Activated naive CD4-positive, alpha-beta T cell treated with Interleukin-2 at 50 U/mL for 16 hours (primary cell): ENCODE results near the gene SAA4.
"Not testable (repeated sequence)": the region's sequence is repeated elsewhere in the genome, so short reads cannot be mapped to it uniquely, and the experiment has no call there.

ENCODE experiments used
- DNase-seq: peaks from one replicate; pipeline ENCODE4 v3.0.0-alpha.2; 2020

SAA4 gene

GRCh38 chr11:18246379-18247190 is 10.0 kb upstream of the SAA4 start:
- peak; percentile 32 for DNase-seq

- DNase-seq = no peak
These were observed 8.8 kb upstream of the SAA4 start for GRCh38 chr11:18245396-18245795.

GRCh38 chr11:18243783-18244362 is 7.3 kb upstream of the SAA4 start:
- DNase-seq = peak; percentile 56

- no peak for DNase-seq
These were observed 3.1 kb upstream of the SAA4 start for GRCh38 chr11:18239655-18240054.

GRCh38 chr11:18235394-18236334 is 938 bp downstream of the SAA4 start:
- DNase-seq = no peak

GRCh38 chr11:18233912-18234311 is 2.7 kb downstream of the SAA4 start:
- DNase-seq = no peak

GRCh38 chr11:18230859-18231258 is 5.7 kb downstream of the SAA4 start:
- no peak for DNase-seq

- no peak for DNase-seq
These were observed 7.1 kb downstream of the SAA4 start for GRCh38 chr11:18229501-18229900.

GRCh38 chr11:18225913-18226312 is 10.7 kb downstream of the SAA4 start:
- no peak for DNase-seq

GRCh38 chr11:18223591-18224387 is 12.8 kb downstream of the SAA4 start:
- DNase-seq = no peak

- DNase-seq = no peak
These were observed 13.7 kb downstream of the SAA4 start for GRCh38 chr11:18222814-18223421.

GRCh38 chr11:18221274-18221876 is 15.2 kb downstream of the SAA4 start:
- DNase-seq = no peak

- no peak for DNase-seq
These were observed 27.5 kb downstream of the SAA4 start for GRCh38 chr11:18209058-18209457.

GRCh38 chr11:18204771-18205170 is 31.8 kb downstream of the SAA4 start:
- DNase-seq = no peak

- DNase-seq = no peak
These were observed 32.4 kb downstream of the SAA4 start for GRCh38 chr11:18204220-18204619.

GRCh38 chr11:18203723-18204122 is 32.9 kb downstream of the SAA4 start:
- no peak for DNase-seq

- not testable (repeated sequence) for DNase-seq
These were observed 38.9 kb downstream of the SAA4 start for GRCh38 chr11:18197738-18198137.

- no peak for DNase-seq
These were observed 40.1 kb downstream of the SAA4 start for GRCh38 chr11:18196532-18196931.

GRCh38 chr11:18193010-18193409 is 43.6 kb downstream of the SAA4 start:
- no peak for DNase-seq

- no peak for DNase-seq
These were observed 45.2 kb downstream of the SAA4 start for GRCh38 chr11:18191376-18191775.

GRCh38 chr11:18189476-18190245 is 46.9 kb downstream of the SAA4 start:
- DNase-seq = not testable (repeated sequence)
